Lower leg skin (tissue), 4 donors: ENCODE results near the gene SCD5. TPM values are rescaled to one million over a fixed set of nuclear protein-coding genes. Genes with fewer than 3 reads are reported as not detected.
A peak's percentile ranks its signal among the peaks of the same experiment; 100 is the strongest.

Source experiments
- DNase-seq, 2 donors: peaks; one replicate each; pipeline ENCODE4 v3.0.0-alpha.2; 2019; ENCODE audit warnings: low spot score in 2 of 2
- H3K4me3 ChIP-seq: fragments of 200-600 bp; sonication (generic); 2 replicates; pipeline ENCODE4 v1.5.1; 2017; ENCODE audit warnings: mild to moderate bottlenecking, low read depth; ENCODE audit not compliant: poor library complexity, severe bottlenecking
- CTCF ChIP-seq, 3 donors: fragments of 450-650 bp; IDR thresholded peaks; one replicate each; pipeline ENCODE4 v1.5.1; 2016; ENCODE audit warnings: antibody characterized with exemption in 3 of 3, mild to moderate bottlenecking in 3 of 3, moderate library complexity in 2 of 3
- POLR2A ChIP-seq, 2 donors: fragments of 450-650 bp; IDR thresholded peaks; one replicate each; pipeline ENCODE4 v1.6.1; 2016 to 2017; ENCODE audit warnings: antibody characterized with exemption in 2 of 2, mild to moderate bottlenecking in 1 of 2, moderate library complexity in 1 of 2
- WGBS, 2 donors: methylation state at CpG; one replicate each; pipeline ENCODE4 v1.1.5; 2018; 5-methylcytosine and 5-hydroxymethylcytosine counted together
- intact Hi-C: fragments of 100-400 bp; cut with DNase I; formaldehyde crosslinking; loops from one replicate; pipeline ENCODE4 v1.15.0; 2023; ENCODE audit warnings: low total_unique reads
- total RNA-seq, 4 donors: library from RNA; depleted of rRNA; stranded (reverse); fragments of >200 nt; gene quantifications; one replicate each; pipeline ENCODE4 v1.1.0, GENCODE V29; 2016

Gene SCD5
- total RNA-seq, 4 donors from 2014 or later = 4.6 to 16.9 (median 11.6) TPM

DNA sequence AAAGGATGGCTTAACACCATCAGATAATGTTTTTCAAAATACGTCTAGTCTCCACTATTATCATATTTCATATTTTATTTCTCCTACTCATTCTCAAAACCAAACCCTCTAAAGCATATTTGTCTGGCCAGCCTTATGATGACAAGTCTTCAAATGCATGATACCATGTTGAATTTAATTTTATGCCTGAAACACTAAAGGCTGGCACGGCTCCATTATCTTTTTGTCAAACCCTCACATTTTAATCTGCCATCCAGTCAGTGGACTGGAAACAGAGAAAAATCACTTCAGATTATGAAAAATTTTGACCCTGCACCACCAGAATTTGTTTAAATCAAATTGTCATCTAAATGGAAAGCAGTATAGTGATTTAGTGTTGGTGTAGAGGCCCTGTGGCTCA, 42.9 kb downstream of the SCD5 start:
- 91 to 96% methylated on average over 2 of the region's 2 CpGs for WGBS, 2 donors
- DNase-seq = no peak
- TF ChIP-seq POLR2A (IDR thresholded peaks at IDR 0.05) = no peak
- TF ChIP-seq CTCF (IDR thresholded peaks at IDR 0.05) = no peak
- intact Hi-C loops = no loop called here
- H3K4me3 ChIP-seq = no peak overlapping the region

GRCh38 chr4:82754513-82755165, 44.0 kb downstream of the SCD5 start:
- 52 to 57% methylated on average over 6 of the region's 6 CpGs for WGBS, 2 donors
- no peak for TF ChIP-seq POLR2A (IDR thresholded peaks at IDR 0.05)
- DNase-seq = peak in 1 of 2 donors; percentile 28
- no peak overlapping the region for H3K4me3 ChIP-seq
- intact Hi-C loops = no loop called here

- WGBS, 2 donors = 23 to 26% methylated on average over 8 of the region's 8 CpGs
- DNase-seq = peak in 1 of 2 donors; percentile 39
- no peak for TF ChIP-seq POLR2A (IDR thresholded peaks at IDR 0.05)
- no peak for TF ChIP-seq CTCF (IDR thresholded peaks at IDR 0.05)
- no peak overlapping the region for H3K4me3 ChIP-seq
- intact Hi-C loops = no loop called here
Measured at GRCh38 chr4:82753725-82754410, 44.7 kb downstream of the SCD5 start.

DNA sequence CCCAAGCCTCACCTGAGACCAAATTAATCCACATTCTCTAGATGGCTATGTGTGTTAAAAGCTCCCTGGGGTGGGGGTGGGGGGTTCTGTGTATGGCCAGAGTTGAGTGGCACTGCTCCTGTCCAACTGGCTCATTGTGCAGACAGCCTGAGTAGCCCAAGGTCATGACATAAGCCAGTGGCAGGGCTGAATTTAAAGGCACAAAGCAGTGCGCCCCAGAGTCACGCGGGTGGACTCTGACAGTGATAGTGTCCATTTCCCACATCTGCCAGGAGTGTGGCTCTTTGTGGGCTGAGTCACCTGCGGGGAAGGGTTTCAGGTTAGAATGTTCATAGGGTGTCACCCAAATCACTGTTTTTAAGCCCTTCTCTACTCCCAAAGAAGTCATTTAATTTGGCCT, 45.4 kb downstream of the SCD5 start:
- intact Hi-C loops = no loop called here
- no peak overlapping the region for H3K4me3 ChIP-seq
- 73 to 80% methylated on average over 4 of the region's 4 CpGs for WGBS, 2 donors
- TF ChIP-seq CTCF (IDR thresholded peaks at IDR 0.05) (no peak), POLR2A (IDR thresholded peaks at IDR 0.05) (no peak)
- no peak for DNase-seq

GRCh38 chr4:82748810-82749470, 49.7 kb downstream of the SCD5 start:
- 96% methylated on average over 6 of the region's 6 CpGs for WGBS, 2 donors
- intact Hi-C loops = no loop called here
- no peak for DNase-seq
- TF ChIP-seq CTCF (IDR thresholded peaks at IDR 0.05) (no peak), POLR2A (IDR thresholded peaks at IDR 0.05) (no peak)
- no peak overlapping the region for H3K4me3 ChIP-seq
